Esophagus muscularis mucosa (tissue), 4 donors: ENCODE measurements around the gene KCNAB1. TPM values are rescaled to one million over a fixed set of nuclear protein-coding genes. Genes with fewer than 3 reads are reported as not detected.
A peak's percentile ranks its signal among the peaks of the same experiment; 100 is the strongest.

Experiments used
- DNase-seq: peaks from one replicate; pipeline ENCODE4 v3.0.0-alpha.2; 2017; ENCODE audit errors: extremely low spot score
- H3K27ac ChIP-seq, 4 donors: fragments of 200-600 bp; sonication (generic); replicated peaks in 1 of 4; 1 replicate in 3 of 4; 2 replicates in 1 of 4; pipeline ENCODE4 v1.5.1; 2016 to 2019; ENCODE audit warnings: mild to moderate bottlenecking in 1 of 4
- H3K27me3 ChIP-seq, 4 donors: fragments of 200-600 bp; sonication (generic); one replicate each; pipeline versions ENCODE4 v1.5.1 to v1.6.0; 2016 to 2019
- H3K36me3 ChIP-seq, 4 donors: fragments of 200-600 bp; sonication (generic); one replicate each; pipeline ENCODE4 v1.5.1; 2016 to 2019
- H3K4me1 ChIP-seq, 4 donors: fragments of 200-600 bp; sonication (generic); one replicate each; pipeline ENCODE4 v1.5.1; 2016 to 2019
- H3K4me3 ChIP-seq, 4 donors: fragments of 200-600 bp; sonication (generic); 1 replicate in 2 of 4; 2 replicates in 2 of 4; pipeline ENCODE4 v1.5.1; 2016 to 2019; ENCODE audit warnings: mild to moderate bottlenecking in 4 of 4, moderate library complexity in 1 of 4
- H3K9me3 ChIP-seq, 4 donors: fragments of 200-600 bp; sonication (generic); 1 replicate in 3 of 4; 2 replicates in 1 of 4; pipeline ENCODE4 v1.5.1; 2016 to 2019
- EP300 ChIP-seq: sonication (generic); formaldehyde crosslinking; IDR thresholded peaks from one replicate; pipeline ENCODE4 v1.6.1; 2017; ENCODE audit warnings: antibody characterized with exemption
- POLR2A ChIP-seq: fragments of 450-650 bp; IDR thresholded peaks from one replicate; pipeline ENCODE4 v1.6.1; 2017; ENCODE audit warnings: antibody characterized with exemption, moderate library complexity, mild to moderate bottlenecking, low read depth
- POLR2AphosphoS5 ChIP-seq, 2 donors: sonication (generic); formaldehyde crosslinking; IDR thresholded peaks; one replicate each; pipeline ENCODE4 v1.6.1; 2017; ENCODE audit warnings: antibody characterized with exemption in 2 of 2
- WGBS: methylation state at CpG from one replicate; pipeline ENCODE4 v1.1.5; 2018; 5-methylcytosine and 5-hydroxymethylcytosine counted together
- intact Hi-C: fragments of 100-400 bp; cut with DNase I; formaldehyde crosslinking; loops from one replicate; pipeline ENCODE4 v1.15.1; 2023
- total RNA-seq, 4 donors: library from RNA; depleted of rRNA; stranded (reverse); fragments of >200 nt; gene quantifications; one replicate each; pipeline versions ENCODE4 v1.1.0 to v1.2.1, GENCODE V29; 2016
- TF ChIP-seq, protein P1 (sequence below), 3 experiments: fragments of 200-600 bp in 2 of 3; fragments of 450-650 bp in 1 of 3; sonication (generic) in 2 of 3; IDR thresholded peaks; one replicate each; pipeline ENCODE4 v1.5.1; 2017 to 2019; ENCODE audit warnings: antibody characterized with exemption in 3 of 3, mild to moderate bottlenecking in 2 of 3, moderate library complexity in 1 of 3

KCNAB1 gene
- total RNA-seq, 4 donors from 2014 or later: 0.83 to 5.9 (median 2.3) TPM

DNA sequence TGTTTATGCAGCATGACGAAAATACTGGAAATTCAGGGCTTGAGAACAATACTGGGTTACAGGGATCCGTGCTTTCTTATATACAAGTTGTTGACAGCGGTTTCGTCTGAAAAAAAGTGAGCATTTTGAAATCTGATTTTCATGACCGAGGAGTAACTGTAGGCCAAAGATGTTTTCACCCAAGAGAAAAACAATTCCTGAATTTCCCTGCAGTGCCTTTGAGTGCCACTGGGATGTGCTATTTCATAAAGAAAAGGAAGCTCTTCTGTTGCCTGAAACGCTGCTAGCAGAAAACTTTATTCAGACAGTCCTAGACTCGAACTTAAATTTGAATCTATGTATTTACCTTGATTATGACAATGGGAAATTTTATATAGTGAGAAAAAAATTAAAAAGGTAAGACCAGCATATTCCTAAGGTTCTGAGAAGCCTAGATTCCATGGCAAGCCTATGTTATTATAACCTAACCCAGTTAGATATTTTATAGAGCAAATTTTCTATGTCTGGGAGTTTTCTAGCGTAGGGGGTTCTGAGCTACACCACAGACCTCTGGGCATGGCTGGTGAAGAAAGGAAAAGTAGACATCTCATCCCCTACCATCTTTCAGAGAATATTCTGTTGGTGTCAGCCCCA is 30.2 kb downstream of the KCNAB1 start:
- no peak overlapping the region for H3K4me3 ChIP-seq
- H3K36me3 ChIP-seq: no peaks in the 10 kb centered on the region
- peaks cover 22 to 46% (median 40%) of the 10 kb centered on the region in 4 donors for H3K4me1 ChIP-seq
- H3K27me3 ChIP-seq: no peaks in the 10 kb centered on the region
- TF ChIP-seq EP300 (no peak), POLR2AphosphoS5 (IDR thresholded peaks at IDR 0.05) (no peak), POLR2A (no peak)
- TF ChIP-seq, protein P1, sequence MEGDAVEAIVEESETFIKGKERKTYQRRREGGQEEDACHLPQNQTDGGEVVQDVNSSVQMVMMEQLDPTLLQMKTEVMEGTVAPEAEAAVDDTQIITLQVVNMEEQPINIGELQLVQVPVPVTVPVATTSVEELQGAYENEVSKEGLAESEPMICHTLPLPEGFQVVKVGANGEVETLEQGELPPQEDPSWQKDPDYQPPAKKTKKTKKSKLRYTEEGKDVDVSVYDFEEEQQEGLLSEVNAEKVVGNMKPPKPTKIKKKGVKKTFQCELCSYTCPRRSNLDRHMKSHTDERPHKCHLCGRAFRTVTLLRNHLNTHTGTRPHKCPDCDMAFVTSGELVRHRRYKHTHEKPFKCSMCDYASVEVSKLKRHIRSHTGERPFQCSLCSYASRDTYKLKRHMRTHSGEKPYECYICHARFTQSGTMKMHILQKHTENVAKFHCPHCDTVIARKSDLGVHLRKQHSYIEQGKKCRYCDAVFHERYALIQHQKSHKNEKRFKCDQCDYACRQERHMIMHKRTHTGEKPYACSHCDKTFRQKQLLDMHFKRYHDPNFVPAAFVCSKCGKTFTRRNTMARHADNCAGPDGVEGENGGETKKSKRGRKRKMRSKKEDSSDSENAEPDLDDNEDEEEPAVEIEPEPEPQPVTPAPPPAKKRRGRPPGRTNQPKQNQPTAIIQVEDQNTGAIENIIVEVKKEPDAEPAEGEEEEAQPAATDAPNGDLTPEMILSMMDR (IDR thresholded peaks at IDR 0.05): peak; percentile 92 to 95 (median 92)
- peak overlapping the region; percentile 62 to 73 (median 65) for H3K27ac ChIP-seq
- intact Hi-C loops: loop anchor here (2.0 to 5.0 kb wide), 4 partner anchors 358 to 982 kb away; partner anchors contain the start of gene TIPARP
- WGBS: 22% methylated on average over 8 of the region's 8 CpGs
- peak; percentile 91 for DNase-seq
- H3K9me3 ChIP-seq: no peaks in the 10 kb centered on the region

DNA sequence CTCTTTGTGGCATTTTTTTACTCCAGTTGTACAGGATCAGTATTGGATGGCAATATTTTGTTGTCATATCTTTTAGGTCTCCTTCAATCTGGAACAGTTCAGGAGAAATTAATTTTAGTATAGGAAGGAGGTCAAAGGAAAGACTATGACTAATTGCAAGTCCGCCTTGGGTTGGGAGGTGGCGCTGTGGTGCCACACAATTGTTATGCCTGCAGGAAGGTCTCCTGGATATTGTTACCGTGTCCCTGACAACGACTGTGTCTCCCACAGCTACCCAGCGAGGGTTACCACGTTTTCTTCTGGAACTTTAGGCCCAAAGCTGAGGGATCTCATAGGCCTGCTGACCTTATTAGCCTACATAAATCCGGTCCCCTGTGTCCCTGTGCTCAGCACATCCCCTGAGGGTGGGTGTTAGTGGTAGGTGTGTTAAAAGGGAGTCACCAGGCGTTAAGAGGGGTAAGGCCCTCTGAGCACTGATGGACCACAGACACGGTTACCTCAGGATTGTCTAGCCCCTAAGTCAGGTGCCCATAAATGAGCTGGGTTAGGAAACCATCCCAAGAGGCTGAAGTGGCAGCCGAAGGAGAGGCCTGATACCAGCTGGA is 31.5 kb downstream of the KCNAB1 start:
- Histone ChIP-seq H3K27ac (peak overlapping the region in 1 of 4 donors; percentile 65), H3K4me3 (no peak overlapping the region), H3K9me3 (no peaks in the 10 kb centered on the region), H3K27me3 (no peaks in the 10 kb centered on the region), H3K36me3 (no peaks in the 10 kb centered on the region), H3K4me1 (peaks cover 22 to 46% (median 40%) of the 10 kb centered on the region in 4 donors)
- 42% methylated on average over 10 of the region's 10 CpGs for WGBS
- intact Hi-C loops: loop anchor here (2.0 to 5.0 kb wide), 4 partner anchors 357 to 980 kb away; partner anchors contain the start of gene TIPARP
- peak; percentile 91 for DNase-seq
- TF ChIP-seq POLR2AphosphoS5 (IDR thresholded peaks at IDR 0.05): peak in 1 of 2 donors; percentile 31
- no peak for TF ChIP-seq EP300
- TF ChIP-seq, protein P1 (IDR thresholded peaks at IDR 0.05): peak; percentile 68 to 81 (median 79)

DNA sequence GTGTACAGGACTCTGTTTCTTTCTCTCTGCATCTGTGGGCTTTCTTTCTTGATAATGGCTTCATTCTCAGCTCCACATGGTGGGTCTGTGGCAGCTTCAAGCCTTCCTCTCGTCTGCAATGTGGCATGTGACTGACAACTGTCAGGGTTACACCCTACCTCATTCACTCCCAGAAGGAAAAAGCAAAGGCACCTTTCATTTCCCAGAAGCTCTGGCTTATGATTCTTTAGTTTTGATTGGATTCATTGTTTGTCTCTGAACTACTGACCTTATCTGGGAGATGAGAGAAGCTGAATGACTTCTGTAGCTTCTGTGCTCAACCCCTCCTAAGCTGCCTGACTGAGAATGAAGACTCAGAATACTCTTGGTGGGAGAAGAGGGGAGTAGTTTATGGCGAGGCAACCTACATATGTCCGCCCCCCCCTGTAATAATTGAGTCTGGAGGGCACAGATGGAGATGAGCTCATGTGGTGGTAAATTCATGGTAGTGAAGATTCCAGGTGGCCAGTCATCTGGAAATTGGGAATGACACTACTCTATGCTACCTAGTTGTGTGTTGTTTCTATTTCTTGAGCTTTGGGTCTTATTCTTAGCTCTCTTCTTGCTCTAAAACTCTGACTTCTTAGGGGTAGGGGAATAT is 38.4 kb downstream of the KCNAB1 start:
- no peak overlapping the region for H3K4me3 ChIP-seq
- no peaks in the 10 kb centered on the region for H3K4me1 ChIP-seq
- H3K9me3 ChIP-seq: no peaks in the 10 kb centered on the region
- no peak overlapping the region for H3K27ac ChIP-seq
- no peak for TF ChIP-seq POLR2A
- TF ChIP-seq POLR2AphosphoS5 (IDR thresholded peaks at IDR 0.05): no peak
- no peak for TF ChIP-seq EP300
- TF ChIP-seq, protein P1 (IDR thresholded peaks at IDR 0.05): no peak
- intact Hi-C loops: no loop called here
- 92% methylated on average over 3 of the region's 3 CpGs for WGBS
- H3K27me3 ChIP-seq: no peaks in the 10 kb centered on the region
- DNase-seq: peak; percentile 77
- no peaks in the 10 kb centered on the region for H3K36me3 ChIP-seq

DNA sequence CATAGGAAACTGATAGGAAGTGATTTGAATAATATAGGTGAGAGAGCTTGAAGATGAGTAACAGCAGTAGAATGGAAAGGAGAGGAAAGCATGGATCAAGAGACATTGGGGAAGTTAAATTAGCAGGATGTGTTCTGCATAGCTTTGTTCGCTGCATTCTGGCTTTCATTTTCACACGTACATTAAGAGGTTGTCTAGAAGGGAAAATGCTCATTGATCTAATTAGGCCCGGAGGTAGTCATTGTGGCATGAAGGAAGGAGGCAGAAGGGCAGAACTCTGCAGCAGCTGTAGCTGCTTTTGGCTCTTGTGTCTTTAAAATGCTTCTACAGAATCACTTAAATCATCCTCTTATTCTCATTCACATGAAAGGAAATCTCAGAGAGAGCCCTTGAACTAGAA is 40.3 kb downstream of the KCNAB1 start:
- DNase-seq: peak; percentile 75
- H3K4me1 ChIP-seq: no peaks in the 10 kb centered on the region
- no peaks in the 10 kb centered on the region for H3K27me3 ChIP-seq
- no peak overlapping the region for H3K27ac ChIP-seq
- intact Hi-C loops: loop anchor here (10.0 kb wide), 1 partner anchor 144 kb away; no protein-coding TSS in a partner anchor
- H3K4me3 ChIP-seq: no peak overlapping the region
- no peak for TF ChIP-seq EP300
- TF ChIP-seq, protein P1 (IDR thresholded peaks at IDR 0.05): no peak
- no peak for TF ChIP-seq POLR2AphosphoS5 (IDR thresholded peaks at IDR 0.05)
- TF ChIP-seq POLR2A: no peak
- H3K9me3 ChIP-seq: no peaks in the 10 kb centered on the region
- WGBS: 55% methylated on average over 3 of the region's 3 CpGs
- no peaks in the 10 kb centered on the region for H3K36me3 ChIP-seq
